ENCODE data around the gene TCL1A.

DNA sequence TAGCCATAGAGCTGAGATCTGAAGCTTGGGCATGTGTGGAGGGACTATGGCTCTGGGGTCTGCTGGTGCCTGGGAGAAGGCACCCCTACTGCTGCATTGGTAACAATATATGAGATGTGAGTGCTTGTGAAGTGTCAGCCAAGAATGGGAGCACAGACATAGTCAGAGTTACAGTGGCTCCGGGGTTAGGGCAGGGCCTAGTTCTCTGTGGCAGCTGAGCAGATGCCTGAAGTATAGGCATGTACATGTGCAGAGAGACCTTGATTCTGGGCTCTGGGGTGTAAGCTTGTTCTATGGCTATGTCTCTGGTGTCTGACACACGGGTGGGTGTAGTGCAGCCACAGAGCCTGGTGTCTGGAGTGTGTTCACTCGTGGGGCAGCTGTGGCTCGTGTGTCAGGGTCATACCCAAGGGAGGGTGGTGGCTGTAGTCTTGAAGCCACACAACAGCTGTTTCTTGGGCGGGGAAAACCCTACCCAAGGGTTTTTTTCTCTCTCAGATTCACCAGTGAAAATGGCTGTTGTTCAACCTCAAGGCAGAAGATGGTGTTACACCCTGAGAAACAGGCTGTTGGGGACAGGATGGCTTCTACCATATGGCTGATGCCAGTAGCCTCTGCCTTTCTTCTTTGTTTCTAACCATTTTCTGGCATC is 11.9 kb upstream of the TCL1A start:
- TF ChIP-seq, protein P1, sequence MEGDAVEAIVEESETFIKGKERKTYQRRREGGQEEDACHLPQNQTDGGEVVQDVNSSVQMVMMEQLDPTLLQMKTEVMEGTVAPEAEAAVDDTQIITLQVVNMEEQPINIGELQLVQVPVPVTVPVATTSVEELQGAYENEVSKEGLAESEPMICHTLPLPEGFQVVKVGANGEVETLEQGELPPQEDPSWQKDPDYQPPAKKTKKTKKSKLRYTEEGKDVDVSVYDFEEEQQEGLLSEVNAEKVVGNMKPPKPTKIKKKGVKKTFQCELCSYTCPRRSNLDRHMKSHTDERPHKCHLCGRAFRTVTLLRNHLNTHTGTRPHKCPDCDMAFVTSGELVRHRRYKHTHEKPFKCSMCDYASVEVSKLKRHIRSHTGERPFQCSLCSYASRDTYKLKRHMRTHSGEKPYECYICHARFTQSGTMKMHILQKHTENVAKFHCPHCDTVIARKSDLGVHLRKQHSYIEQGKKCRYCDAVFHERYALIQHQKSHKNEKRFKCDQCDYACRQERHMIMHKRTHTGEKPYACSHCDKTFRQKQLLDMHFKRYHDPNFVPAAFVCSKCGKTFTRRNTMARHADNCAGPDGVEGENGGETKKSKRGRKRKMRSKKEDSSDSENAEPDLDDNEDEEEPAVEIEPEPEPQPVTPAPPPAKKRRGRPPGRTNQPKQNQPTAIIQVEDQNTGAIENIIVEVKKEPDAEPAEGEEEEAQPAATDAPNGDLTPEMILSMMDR (IDR thresholded peaks at IDR 0.05) = no peak
- TF ChIP-seq SIN3A (IDR thresholded peaks at IDR 0.05; ENCODE audit: borderline replicate concordance, insufficient read depth, low read depth, low read length) (no peak), POLR2AphosphoS5 (IDR thresholded peaks at IDR 0.05; ENCODE audit: low read depth, low read length) (no peak)

Data from Panc1 (cell line).